ENCODE results near the gene CPSF2.

CPSF2 gene

DNA sequence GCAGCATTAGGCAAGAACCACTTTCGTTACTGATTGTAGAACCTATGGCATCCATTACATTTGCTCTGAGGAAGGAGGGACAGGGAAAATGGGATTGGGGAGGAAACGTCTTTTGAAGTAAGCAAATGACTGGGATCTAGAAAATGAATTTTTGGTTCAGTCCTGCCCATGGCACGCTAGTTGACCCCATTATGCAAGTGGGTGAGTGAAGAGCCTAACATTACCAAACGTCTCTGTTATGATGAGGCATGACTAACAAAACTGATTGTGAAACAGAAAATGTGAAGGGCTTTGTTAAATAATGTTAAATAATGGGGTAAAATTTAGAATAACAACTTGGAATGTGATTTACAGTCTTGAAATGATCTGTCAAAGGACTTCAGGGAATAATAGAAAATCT lies 38.9 kb downstream of the CPSF2 start:
- TF ChIP-seq EGR1 (IDR thresholded peaks at IDR 0.05) (no peak), YY1 (IDR thresholded peaks at IDR 0.05; ENCODE audit: low read depth) (no peak), ZBTB7A (IDR thresholded peaks at IDR 0.05; ENCODE audit: low read depth) (no peak), NFIC (IDR thresholded peaks at IDR 0.05) (no peak), EP300 (IDR thresholded peaks at IDR 0.05; ENCODE audit: borderline replicate concordance) (no peak), CREB1 (IDR thresholded peaks at IDR 0.05; ENCODE audit: low read depth) (no peak), FOXM1 (IDR thresholded peaks at IDR 0.05; ENCODE audit: borderline replicate concordance, low read depth) (no peak), TCF12 (IDR thresholded peaks at IDR 0.05; ENCODE audit: low read depth) (no peak)
- TF ChIP-seq, protein P1, sequence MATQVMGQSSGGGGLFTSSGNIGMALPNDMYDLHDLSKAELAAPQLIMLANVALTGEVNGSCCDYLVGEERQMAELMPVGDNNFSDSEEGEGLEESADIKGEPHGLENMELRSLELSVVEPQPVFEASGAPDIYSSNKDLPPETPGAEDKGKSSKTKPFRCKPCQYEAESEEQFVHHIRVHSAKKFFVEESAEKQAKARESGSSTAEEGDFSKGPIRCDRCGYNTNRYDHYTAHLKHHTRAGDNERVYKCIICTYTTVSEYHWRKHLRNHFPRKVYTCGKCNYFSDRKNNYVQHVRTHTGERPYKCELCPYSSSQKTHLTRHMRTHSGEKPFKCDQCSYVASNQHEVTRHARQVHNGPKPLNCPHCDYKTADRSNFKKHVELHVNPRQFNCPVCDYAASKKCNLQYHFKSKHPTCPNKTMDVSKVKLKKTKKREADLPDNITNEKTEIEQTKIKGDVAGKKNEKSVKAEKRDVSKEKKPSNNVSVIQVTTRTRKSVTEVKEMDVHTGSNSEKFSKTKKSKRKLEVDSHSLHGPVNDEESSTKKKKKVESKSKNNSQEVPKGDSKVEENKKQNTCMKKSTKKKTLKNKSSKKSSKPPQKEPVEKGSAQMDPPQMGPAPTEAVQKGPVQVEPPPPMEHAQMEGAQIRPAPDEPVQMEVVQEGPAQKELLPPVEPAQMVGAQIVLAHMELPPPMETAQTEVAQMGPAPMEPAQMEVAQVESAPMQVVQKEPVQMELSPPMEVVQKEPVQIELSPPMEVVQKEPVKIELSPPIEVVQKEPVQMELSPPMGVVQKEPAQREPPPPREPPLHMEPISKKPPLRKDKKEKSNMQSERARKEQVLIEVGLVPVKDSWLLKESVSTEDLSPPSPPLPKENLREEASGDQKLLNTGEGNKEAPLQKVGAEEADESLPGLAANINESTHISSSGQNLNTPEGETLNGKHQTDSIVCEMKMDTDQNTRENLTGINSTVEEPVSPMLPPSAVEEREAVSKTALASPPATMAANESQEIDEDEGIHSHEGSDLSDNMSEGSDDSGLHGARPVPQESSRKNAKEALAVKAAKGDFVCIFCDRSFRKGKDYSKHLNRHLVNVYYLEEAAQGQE (IDR thresholded peaks at IDR 0.05; ENCODE audit: low read depth), result no peak
- TF ChIP-seq, protein P2, sequence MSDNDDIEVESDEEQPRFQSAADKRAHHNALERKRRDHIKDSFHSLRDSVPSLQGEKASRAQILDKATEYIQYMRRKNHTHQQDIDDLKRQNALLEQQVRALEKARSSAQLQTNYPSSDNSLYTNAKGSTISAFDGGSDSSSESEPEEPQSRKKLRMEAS (IDR thresholded peaks at IDR 0.05), result no peak

DNA sequence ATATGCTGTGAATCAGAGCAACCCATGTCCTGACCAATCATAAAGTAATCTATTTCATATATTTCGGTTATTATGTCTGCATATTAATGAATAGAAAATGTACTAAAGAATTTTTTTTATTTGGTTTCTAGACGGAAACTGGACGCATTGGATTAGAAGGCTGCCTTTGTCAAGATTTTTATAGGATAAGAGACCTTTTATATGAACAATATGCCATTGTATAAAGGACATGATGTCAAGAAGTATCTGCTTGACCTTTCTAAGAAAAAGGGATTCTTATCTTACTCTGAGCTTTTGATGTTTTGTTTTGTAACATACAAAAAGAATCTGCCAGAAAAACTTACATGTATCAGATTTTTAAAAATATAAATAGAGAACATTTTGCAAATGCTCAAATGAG lies 39.8 kb downstream of the CPSF2 start:
- TF ChIP-seq RAD21 (IDR thresholded peaks at IDR 0.05; ENCODE audit: low read depth), result no peak
- TF ChIP-seq CEBPB (IDR thresholded peaks at IDR 0.05), result no peak
- TF ChIP-seq FOXM1 (IDR thresholded peaks at IDR 0.05; ENCODE audit: borderline replicate concordance, low read depth), result no peak
- no peak for TF ChIP-seq YY1 (IDR thresholded peaks at IDR 0.05; ENCODE audit: low read depth)
- TF ChIP-seq TAF1 (IDR thresholded peaks at IDR 0.05; ENCODE audit: low read depth), result no peak
- TF ChIP-seq TEAD4 (IDR thresholded peaks at IDR 0.05), result no peak
- no peak for TF ChIP-seq ZBTB7A (IDR thresholded peaks at IDR 0.05; ENCODE audit: low read depth)
- no peak for TF ChIP-seq TCF12 (IDR thresholded peaks at IDR 0.05; ENCODE audit: low read depth)
- no peak for TF ChIP-seq CREB1 (IDR thresholded peaks at IDR 0.05; ENCODE audit: low read depth)
- TF ChIP-seq, protein P2 (IDR thresholded peaks at IDR 0.05), result no peak
- no peak for TF ChIP-seq EGR1 (IDR thresholded peaks at IDR 0.05)
- TF ChIP-seq, protein P3, sequence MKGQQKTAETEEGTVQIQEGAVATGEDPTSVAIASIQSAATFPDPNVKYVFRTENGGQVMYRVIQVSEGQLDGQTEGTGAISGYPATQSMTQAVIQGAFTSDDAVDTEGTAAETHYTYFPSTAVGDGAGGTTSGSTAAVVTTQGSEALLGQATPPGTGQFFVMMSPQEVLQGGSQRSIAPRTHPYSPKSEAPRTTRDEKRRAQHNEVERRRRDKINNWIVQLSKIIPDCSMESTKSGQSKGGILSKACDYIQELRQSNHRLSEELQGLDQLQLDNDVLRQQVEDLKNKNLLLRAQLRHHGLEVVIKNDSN (IDR thresholded peaks at IDR 0.05), result no peak
- no peak for TF ChIP-seq NFIC (IDR thresholded peaks at IDR 0.05)
- TF ChIP-seq, protein P1 (IDR thresholded peaks at IDR 0.05; ENCODE audit: low read depth), result no peak
- TF ChIP-seq EP300 (IDR thresholded peaks at IDR 0.05; ENCODE audit: borderline replicate concordance), result no peak

DNA sequence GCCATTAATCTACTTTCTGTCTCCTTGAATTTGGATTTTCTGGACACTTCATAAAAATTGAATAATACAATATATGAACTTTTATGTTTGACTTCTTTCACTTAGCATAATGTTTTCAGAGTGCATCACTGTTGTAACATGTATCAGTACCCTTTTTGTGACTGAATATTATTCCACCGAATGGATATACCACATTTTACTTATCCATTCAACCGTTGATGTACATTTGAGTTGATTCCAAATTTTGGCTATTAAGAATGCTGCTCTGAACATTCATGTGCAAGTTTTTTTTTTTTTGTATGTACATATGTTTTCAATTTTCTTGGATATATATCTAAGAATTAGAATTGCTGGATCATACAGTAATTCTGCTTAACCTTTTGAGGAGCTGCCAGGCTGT lies 43.2 kb downstream of the CPSF2 start:
- TF ChIP-seq RAD21 (IDR thresholded peaks at IDR 0.05; ENCODE audit: low read depth) (no peak), ZBTB7A (IDR thresholded peaks at IDR 0.05; ENCODE audit: low read depth) (no peak), TCF12 (IDR thresholded peaks at IDR 0.05; ENCODE audit: low read depth) (no peak), EP300 (IDR thresholded peaks at IDR 0.05; ENCODE audit: borderline replicate concordance) (no peak)
- TF ChIP-seq, protein P1 (IDR thresholded peaks at IDR 0.05; ENCODE audit: low read depth), result no peak

DNA sequence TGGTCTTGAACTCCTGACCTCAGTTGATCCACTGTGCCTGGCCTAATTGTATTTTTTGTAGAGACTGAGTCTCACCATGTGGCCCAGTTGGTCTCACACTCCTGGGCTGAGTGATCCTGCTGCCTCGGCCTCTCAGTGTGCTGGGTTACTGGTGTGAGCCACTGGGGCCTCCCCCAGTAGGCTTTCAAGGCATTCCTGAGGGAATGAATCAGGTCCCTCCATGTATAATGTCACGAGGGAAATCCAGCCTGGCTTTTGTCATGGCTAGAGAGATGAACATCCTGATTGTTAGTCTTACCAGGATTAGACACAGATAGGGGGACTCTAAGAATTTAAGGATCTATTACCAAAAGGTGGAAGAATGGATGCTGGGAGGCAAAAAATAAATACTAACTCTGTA lies 51.9 kb downstream of the CPSF2 start:
- TF ChIP-seq EGR1 (IDR thresholded peaks at IDR 0.05) (no peak), CEBPB (IDR thresholded peaks at IDR 0.05) (no peak), TAF1 (IDR thresholded peaks at IDR 0.05; ENCODE audit: low read depth) (no peak), YY1 (IDR thresholded peaks at IDR 0.05; ENCODE audit: low read depth) (no peak), EP300 (IDR thresholded peaks at IDR 0.05; ENCODE audit: borderline replicate concordance) (no peak), TCF12 (IDR thresholded peaks at IDR 0.05; ENCODE audit: low read depth) (no peak), NFIC (IDR thresholded peaks at IDR 0.05) (no peak), ZBTB7A (IDR thresholded peaks at IDR 0.05; ENCODE audit: low read depth) (no peak), FOXM1 (IDR thresholded peaks at IDR 0.05; ENCODE audit: borderline replicate concordance, low read depth) (no peak), CREB1 (IDR thresholded peaks at IDR 0.05; ENCODE audit: low read depth) (no peak), RAD21 (IDR thresholded peaks at IDR 0.05; ENCODE audit: low read depth) (no peak), TEAD4 (IDR thresholded peaks at IDR 0.05) (no peak)
- TF ChIP-seq, protein P2 (IDR thresholded peaks at IDR 0.05), result no peak
- TF ChIP-seq, protein P1 (IDR thresholded peaks at IDR 0.05; ENCODE audit: low read depth), result no peak
- TF ChIP-seq, protein P3 (IDR thresholded peaks at IDR 0.05), result no peak
